Fibroblast of skin of left quadriceps (primary cell): ENCODE data around the gene STAB1.
A peak's percentile ranks its signal among the peaks of the same experiment; 100 is the strongest.

Experiments
- DNase-seq, 2 experiments: peaks; one replicate each; pipeline ENCODE4 v3.0.0-alpha.2; 2013; ENCODE audit warnings: low read depth in 2 of 2

STAB1 gene

DNA sequence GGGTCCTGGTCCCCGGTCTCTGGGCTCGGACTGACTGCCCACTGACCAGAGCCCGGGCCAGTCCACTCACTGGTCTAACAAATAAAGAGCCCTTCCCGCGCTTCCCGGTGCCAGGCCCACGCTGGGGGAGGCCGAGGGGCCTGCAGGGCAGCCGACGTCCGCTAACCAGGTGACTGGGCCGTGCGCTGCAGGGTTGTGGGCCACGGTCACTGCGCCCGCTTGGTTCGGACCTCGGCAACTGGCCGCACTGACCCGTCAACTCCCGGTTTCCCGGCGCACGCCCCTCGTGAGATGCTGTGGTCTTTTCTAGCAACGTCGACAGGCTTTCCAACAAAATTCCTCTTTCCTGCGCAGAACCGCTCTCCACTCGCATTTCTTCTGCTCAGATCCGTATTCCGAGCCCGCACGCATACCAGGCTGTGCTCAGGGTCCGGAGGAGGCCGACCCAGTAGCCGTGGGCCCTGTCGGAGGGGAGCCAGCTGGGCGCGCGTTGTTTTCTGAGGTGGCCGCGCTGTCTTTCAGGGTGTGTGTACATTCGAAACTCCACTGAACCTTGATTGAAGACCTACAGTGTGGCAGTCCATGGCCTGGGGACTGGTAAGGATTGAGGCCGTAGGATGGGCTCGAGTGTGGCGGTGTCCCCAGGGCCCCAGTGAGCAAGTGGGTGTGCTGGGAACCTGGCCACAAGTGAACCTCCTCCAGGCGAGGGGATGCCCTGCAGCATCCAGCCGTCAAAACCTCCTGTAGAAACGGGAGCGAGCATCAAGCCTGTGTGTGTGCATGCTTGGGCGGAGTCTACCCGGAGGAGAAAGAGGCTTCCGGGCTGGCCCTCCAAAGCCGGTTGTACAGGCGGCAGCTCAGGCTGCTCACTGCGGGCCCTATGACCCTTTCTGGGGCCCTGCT is 39.4 kb downstream of the STAB1 start:
- DNase-seq, result no peak

- no peak for DNase-seq
These were observed 40.4 kb downstream of the STAB1 start for GRCh38 chr3:52535411-52536111.

DNA sequence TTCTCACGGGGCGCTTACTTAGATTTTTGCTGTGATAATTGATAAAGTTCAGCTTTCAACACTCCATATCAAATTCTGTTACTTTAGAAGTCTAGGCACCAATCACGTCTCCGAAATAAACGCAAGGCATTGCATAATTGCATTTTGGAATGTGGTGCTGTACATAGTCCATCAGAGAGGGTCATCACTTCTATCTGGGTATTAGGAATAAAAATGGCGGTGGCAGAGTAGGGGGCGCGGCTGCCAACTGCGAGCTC is 40.9 kb downstream of the STAB1 start:
- no peak for DNase-seq

DNA sequence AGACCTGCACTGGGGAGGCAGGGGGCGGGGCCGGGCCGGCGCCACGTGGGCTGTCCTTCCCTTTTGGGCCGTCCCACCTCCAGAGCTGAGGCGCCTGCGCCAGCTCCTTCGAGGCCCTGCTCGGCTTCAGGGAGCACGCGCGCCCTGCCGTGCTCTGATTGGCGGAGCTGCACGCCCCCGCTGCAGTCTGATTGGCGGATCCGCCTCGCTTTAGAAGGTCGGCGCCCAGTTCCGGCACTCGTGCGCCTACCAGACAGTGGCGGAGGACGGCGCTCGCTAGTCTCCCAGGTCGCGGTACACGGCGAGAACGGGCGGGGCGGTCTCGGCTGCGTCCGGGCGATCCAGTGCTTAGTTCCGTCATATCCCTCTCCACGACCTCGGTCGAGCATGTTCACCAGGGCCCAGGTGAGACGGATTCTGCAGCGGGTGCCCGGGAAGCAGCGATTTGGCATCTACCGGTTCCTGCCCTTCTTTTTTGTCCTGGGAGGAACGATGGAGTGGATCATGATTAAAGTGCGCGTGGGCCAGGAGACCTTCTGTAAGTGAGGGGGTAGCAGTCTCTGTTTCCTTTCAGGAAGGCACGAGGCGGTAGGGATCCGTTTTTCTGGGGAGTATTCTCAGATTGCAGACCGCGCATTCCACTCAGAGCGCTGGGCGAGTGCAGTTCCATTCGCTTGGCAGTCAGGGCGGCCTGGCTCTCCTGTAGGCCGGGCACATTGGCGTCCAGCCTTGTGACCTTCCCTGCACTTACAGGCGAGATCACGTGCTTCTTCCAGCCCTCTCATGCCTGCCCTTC is 41.4 kb downstream of the STAB1 start, which contains the start of gene UQCC5:
TSS of gene UQCC5 (plus strand) at position 237 of the 796 bp plus-strand sequence. CDS start at position 388, 151 bp downstream.
- DNase-seq, result peak; percentile 96 to 97

GRCh38 chr3:52537165-52537620 is 42.1 kb downstream of the STAB1 start:
- DNase-seq, result no peak

- no peak for DNase-seq
These were observed 42.7 kb downstream of the STAB1 start for GRCh38 chr3:52537726-52538421.

GRCh38 chr3:52539010-52539653 is 44.0 kb downstream of the STAB1 start:
- DNase-seq, result no peak

DNA sequence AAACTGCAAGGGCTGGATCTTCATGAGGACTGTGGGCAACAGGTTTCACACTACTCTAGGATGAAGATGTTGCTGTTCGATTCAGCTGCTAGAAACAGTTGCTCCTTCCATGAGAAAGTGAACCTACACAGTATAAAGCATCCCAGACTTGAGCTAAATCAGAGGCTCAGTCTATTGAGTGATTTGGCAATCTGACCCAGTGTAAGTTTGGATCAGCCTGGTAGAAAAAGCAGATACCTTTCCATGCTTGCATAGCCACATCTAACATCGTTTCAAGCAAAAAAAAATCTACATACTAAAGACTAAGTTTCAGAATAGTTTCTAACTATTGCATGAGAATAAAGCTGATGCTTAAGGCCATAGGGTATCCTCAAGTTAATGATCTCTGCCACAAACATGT is 45.9 kb downstream of the STAB1 start:
- no peak for DNase-seq

DNA sequence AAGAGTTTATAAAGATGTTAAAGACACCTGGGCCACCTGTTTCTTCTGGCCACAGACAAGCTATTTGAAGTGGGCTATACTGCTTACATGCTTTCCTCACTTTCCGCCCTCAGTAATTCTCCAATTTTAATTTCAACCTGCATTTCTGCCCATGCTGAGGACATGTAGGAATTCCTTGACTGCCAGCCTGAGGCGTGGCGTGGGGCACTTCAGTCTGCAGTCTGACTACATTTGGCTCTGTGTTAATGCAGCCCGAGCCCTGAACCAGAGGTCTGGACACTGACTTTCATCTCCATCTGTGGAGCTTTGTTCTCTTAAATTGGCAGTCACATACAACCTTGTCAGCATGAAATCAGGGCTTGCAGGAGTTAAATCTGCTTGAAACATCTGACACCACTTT is 49.8 kb downstream of the STAB1 start:
- no peak for DNase-seq

GRCh38 chr3:52546111-52546901 is 51.2 kb downstream of the STAB1 start:
- DNase-seq, result no peak

GRCh38 chr3:52547143-52547542 is 52.0 kb downstream of the STAB1 start:
- DNase-seq, result no peak

DNA sequence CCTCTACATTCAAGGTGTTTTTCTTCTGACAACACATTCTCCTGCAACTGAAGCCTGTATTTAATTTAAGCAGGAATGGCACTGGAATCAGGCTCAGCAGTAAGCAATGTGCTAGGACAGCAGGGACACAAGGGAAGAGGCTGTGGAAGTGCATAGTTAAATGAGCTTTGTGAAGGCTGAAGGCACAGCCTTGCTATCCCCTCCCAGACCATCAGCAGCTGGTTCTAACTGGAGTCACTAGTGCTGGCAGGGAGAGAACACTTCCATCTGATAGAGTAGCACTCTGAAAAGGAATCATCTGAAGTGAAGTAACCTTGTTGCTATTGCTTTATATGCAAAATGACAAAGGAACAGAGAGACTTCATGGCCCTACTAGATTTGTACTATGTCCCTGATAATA is 56.0 kb downstream of the STAB1 start:
- no peak for DNase-seq

GRCh38 chr3:52552089-52552488 is 57.0 kb downstream of the STAB1 start:
- DNase-seq, result no peak

DNA sequence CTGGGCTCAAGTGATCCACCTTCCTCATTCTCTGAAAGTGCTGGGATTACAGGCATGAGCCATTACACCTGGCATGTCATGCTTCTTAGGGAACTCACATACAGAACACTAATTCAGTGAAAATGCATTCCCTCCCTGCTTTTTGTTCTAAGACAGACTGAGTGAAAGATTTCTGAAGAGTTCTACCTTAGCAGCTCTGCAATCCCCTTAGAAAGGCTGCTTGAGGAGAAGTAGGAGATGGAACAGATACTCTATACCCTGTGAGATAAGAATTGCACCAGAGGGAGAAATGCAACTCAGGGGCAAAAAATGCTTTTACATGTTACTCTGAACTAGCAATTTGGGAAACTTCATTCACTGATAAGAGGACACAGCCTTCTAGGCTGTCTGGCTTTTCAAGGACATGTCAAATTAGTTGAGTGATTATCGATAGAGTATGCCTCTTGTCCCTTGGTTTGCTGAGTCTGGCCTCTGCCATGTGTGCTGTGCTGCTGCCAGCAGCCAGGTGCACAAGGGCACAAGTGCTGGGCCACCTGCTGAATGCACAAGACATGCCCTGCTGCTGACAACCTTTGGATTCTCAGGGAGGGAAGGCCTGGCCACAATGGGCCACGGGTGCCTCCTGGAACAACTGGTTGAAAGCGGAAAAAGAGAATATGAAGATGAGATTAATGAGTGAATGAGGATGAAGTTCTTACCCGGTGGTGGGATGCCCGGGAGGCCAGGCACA is 59.1 kb downstream of the STAB1 start:
- no peak for DNase-seq

DNA sequence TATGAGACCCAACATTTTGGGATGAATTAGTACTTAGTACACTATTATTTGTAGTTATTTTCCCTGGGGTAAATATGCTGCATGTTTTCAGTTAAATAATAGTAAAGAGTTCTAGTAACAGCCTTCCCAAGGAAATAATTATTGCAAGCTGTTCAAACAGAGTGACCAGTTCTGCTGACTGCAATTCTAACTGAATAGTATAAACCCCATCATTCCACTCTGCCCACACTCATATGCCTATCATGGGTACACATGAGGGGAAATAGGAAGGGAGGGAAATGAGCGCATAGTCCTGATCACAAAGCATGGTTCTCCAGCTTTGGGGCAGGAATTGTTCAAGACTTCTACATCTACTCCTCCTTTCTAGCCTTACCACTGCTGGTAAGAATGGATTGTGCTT is 59.9 kb downstream of the STAB1 start:
- DNase-seq, result no peak

DNA sequence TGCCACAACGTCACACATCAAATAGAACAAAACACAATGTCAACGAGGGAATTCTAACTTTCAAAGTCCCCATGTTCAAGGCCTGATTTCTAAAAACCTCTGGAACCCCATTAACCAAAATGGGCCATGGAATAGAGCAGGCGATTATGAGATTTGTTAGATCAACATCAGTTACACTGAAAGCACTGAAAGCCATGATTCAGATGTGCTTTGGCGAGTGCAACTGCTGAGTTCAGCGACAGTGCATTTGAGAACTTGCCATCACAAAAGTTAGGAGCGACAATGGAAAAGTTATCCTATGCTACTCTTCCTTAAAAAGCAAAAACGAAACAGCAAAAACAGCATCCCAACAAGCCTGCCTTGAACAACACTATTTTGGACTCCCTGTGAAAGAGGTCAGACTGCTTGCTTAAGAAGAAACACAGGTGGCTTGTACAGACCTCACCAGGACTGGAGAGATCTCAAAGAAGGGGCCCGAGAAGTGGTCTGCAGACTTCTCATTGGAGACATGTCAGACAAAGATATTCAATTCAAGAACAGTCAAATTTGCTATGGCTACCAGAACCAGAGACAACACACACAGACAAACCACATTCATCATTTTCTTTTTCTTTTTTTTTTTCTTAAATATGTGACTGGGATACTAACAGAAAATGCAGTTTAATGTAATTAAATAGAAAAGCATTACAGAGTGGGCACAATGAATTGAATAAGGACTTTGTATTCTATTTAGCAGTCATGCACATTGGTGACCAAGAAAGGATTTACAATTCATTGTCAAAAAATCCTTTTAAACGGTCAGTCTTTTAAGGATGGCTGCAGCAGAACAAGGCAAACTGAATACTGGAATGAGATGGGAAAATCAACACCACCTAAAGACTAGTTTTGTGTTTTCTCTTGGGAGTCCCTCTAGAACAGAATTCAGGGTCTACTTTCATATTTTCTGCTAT is 62.1 kb downstream of the STAB1 start:
- no peak for DNase-seq

DNA sequence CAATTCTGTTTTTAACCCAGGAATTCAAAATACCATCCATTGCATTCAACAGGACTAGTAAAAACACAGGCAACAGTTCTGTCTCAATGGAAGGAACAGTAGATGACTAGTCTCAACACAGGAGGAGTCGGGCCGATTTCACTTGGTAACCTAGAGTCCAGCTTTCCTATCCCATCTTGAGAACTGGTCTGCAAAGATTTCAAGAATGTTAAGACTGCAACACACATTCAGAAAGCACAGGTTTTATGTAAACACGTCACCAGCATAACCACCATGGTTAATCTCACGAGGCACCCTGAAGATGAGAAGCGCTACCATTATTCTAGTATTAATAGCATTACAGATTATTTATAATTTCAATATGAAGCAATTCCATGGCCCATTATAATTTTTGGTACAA is 63.3 kb downstream of the STAB1 start:
- DNase-seq, result no peak

GRCh38 chr3:52561028-52561747 is 66.0 kb downstream of the STAB1 start:
- DNase-seq, result no peak
